ENCODE data around the gene CLN6. TPM values are rescaled to one million over a fixed set of nuclear protein-coding genes. Genes with fewer than 3 reads are reported as not detected.

The CLN6 gene
- total RNA-seq, 1 donor from 2014 or later = 35.3 TPM

DNA sequence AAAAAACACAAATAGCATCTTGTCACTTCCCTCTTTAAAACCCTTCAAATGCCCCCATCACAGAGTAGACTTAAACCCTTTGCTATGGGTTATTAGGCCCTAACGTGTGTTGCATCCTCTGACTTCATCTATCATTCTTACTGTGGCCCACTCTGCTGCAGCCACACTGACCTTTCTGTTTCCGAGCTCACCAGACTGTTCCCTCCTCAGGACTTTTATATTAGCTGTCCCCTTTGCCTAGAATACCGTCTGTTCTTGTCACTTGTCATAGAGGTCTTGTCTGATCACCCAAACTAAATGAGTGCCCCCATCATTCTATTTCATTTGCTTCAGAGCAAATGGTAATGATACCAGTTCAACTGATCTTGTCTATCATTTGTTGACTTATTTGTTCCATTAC lies 47.1 kb upstream of the CLN6 start:
- peaks cover 63% of the 10 kb centered on the region for H3K4me1 Mint-ChIP-seq
- no peaks in the 10 kb centered on the region for H3K9me3 Mint-ChIP-seq

GRCh38 chr15:68275165-68275746 lies 45.7 kb upstream of the CLN6 start:
- H3K4me3 Mint-ChIP-seq = no peak overlapping the region
- H3K27ac Mint-ChIP-seq = peak overlapping the region; percentile 67
- no peak for DNase-seq (ENCODE audit: low spot score in 2 of 2, unreplicated experiment in 2 of 2)
- no peaks in the 10 kb centered on the region for H3K36me3 Mint-ChIP-seq
- TF ChIP-seq CTCF (IDR thresholded peaks at IDR 0.05; ENCODE audit: unreplicated experiment) = no peak
- H3K4me1 Mint-ChIP-seq = peaks cover 53% of the 10 kb centered on the region
- no peaks in the 10 kb centered on the region for H3K27me3 Mint-ChIP-seq (ENCODE audit: low read depth)
- H3K9me3 Mint-ChIP-seq = no peaks in the 10 kb centered on the region

More for the DNA sequence above, 47.1 kb upstream of the CLN6 start:
- DNase-seq (ENCODE audit: low spot score in 2 of 2, unreplicated experiment in 2 of 2) = no peak
- Mint-ChIP-seq H3K4me3 (peak overlapping the region; percentile 92), H3K36me3 (no peaks in the 10 kb centered on the region), H3K27me3 (ENCODE audit: low read depth) (no peaks in the 10 kb centered on the region), H3K27ac (peak overlapping the region; percentile 99)
- no peak for TF ChIP-seq CTCF (IDR thresholded peaks at IDR 0.05; ENCODE audit: unreplicated experiment)

- no peak overlapping the region for H3K4me3 Mint-ChIP-seq
- H3K4me1 Mint-ChIP-seq = peaks cover 44% of the 10 kb centered on the region
- no peak for TF ChIP-seq CTCF (IDR thresholded peaks at IDR 0.05; ENCODE audit: unreplicated experiment)
These were observed 44.8 kb upstream of the CLN6 start for GRCh38 chr15:68274201-68274848.

DNA sequence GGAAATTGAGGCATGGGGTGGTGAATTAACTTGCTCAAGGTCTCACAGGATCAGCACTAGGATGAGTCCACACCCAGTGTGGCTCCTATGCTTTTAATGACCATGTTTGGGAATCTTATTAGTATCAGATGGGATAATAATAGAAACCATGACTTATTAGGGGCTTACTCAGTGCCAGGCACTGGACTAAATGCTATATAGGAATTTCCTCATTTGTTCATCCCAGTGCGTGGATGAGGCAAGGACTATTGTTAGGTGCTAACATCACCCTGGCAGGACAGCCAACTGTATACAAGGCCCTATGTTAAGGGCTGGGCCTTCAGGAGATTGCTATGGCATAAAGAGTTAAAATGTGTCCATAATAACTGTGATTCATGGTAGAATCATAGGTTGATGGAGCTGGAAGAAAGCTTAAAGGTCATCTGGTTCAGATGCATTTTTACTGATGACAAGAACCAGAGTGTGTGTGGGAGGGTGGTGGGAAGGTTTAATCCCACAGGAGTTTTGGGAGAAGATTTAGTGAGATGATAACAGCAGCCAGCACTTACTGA lies 43.3 kb upstream of the CLN6 start:
- no peak for TF ChIP-seq CTCF (IDR thresholded peaks at IDR 0.05; ENCODE audit: unreplicated experiment)
- no peaks in the 10 kb centered on the region for H3K36me3 Mint-ChIP-seq
- H3K4me3 Mint-ChIP-seq = no peak overlapping the region
- H3K9me3 Mint-ChIP-seq = no peaks in the 10 kb centered on the region
- H3K4me1 Mint-ChIP-seq = peaks cover 46% of the 10 kb centered on the region
- no peaks in the 10 kb centered on the region for H3K27me3 Mint-ChIP-seq (ENCODE audit: low read depth)
- no peak for DNase-seq (ENCODE audit: low spot score in 2 of 2, unreplicated experiment in 2 of 2)
- peak overlapping the region; percentile 95 for H3K27ac Mint-ChIP-seq

More at GRCh38 chr15:68274201-68274848, 44.8 kb upstream of the CLN6 start:
- Mint-ChIP-seq H3K36me3 (no peaks in the 10 kb centered on the region), H3K9me3 (no peaks in the 10 kb centered on the region), H3K27me3 (ENCODE audit: low read depth) (no peaks in the 10 kb centered on the region), H3K27ac (no peak overlapping the region)
- DNase-seq (ENCODE audit: low spot score in 2 of 2, unreplicated experiment in 2 of 2) = no peak

DNA sequence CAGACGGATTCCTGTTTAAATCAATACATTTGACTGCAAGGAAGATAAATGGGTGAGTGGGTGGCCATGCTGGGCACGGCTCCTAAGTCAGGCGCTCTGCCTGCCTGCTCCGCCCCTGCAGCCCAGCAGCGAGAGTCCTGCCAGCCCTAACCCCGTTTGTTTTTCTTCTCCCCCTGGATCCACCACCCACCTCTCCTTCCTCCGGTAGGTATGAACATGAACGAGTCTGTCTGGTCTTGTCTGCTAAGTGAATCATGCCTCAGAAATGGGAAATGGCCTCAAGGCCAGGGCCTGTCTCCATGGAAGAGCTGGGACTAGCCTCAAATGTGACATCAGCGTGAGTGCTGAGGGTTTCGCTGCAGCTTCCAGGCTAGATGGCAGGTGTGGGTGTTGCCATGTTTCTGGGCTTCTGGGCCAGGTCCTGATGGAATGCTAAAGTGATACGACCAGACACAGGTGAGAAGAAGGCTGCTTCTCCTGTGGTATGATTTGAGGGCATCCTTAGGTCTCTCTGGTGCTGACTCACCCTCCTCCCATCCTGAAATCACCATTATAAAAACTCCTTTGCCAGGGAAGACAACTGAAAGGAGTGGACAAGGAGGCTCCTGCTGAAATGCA lies 42.4 kb upstream of the CLN6 start:
- peak overlapping the region; percentile 46 for H3K4me3 Mint-ChIP-seq
- H3K9me3 Mint-ChIP-seq = no peaks in the 10 kb centered on the region
- peaks cover 44% of the 10 kb centered on the region for H3K4me1 Mint-ChIP-seq
- peak overlapping the region; percentile 95 for H3K27ac Mint-ChIP-seq
- no peak for TF ChIP-seq CTCF (IDR thresholded peaks at IDR 0.05; ENCODE audit: unreplicated experiment)
- H3K36me3 Mint-ChIP-seq = no peaks in the 10 kb centered on the region
- DNase-seq (ENCODE audit: low spot score in 2 of 2, unreplicated experiment in 2 of 2) = peak in 1 of 2 experiments; percentile 51
- H3K27me3 Mint-ChIP-seq (ENCODE audit: low read depth) = no peaks in the 10 kb centered on the region

Data from mesothelial cell of epicardium (in vitro differentiated cells).